Activated CD8-positive, alpha-beta memory T cell treated with anti-CD3 and anti-CD28 coated beads for 36 hours (primary cell): ENCODE data around the gene RAET1L. TPM values are rescaled to one million over a fixed set of nuclear protein-coding genes. Genes with fewer than 3 reads are reported as not detected.
"Not testable (repeated sequence)": the region's sequence is repeated elsewhere in the genome, so short reads cannot be mapped to it uniquely, and the experiment has no call there.

Source experiments
- CTCF ChIA-PET: fragments of 350-600 bp; sonication (Branson Sonifier 250); formaldehyde crosslinking; loops from one replicate; lab custom pipeline; 2021; ENCODE audit warnings: antibody characterized with exemption; lab: Charles Lee
- POLR2A ChIA-PET: fragments of 350-600 bp; sonication (Branson Sonifier 250); formaldehyde crosslinking; loops from one replicate; lab custom pipeline; 2021; ENCODE audit warnings: antibody characterized with exemption; lab: Charles Lee
- total RNA-seq, 2 experiments: library from RNA; stranded (reverse); gene quantifications; one replicate each; pipeline ENCODE4 v1.2.3, GENCODE V29; 2021

RAET1L gene
- total RNA-seq, 2 experiments from 2014 or later, result not detected

- POLR2A ChIA-PET, result no interaction called here
- CTCF ChIA-PET, result no interaction called here
Observed at GRCh38 chr6:149974825-149975224, 50.5 kb downstream of the RAET1L start.

GRCh38 chr6:149974394-149974793, 50.9 kb downstream of the RAET1L start:
- CTCF ChIA-PET, POLR2A ChIA-PET: not testable (repeated sequence)

GRCh38 chr6:149969635-149970034, 55.7 kb downstream of the RAET1L start:
- ChIA-PET POLR2A (no interaction called here), CTCF (interaction anchor here (0.7 to 1.6 kb wide), 2 partner anchors 29 to 47 kb away, joined by 3 read pairs; no protein-coding TSS in a partner anchor)

GRCh38 chr6:149968909-149969308, 56.4 kb downstream of the RAET1L start:
- CTCF ChIA-PET, result interaction anchor here (0.7 kb wide), 1 partner anchor 28 kb away, joined by 3 read pairs; no protein-coding TSS in a partner anchor
- POLR2A ChIA-PET, result not testable (repeated sequence)

Other genes starting within 250 kb of the RAET1L start
- 1 to 10 TPM; 4.1 to 4.8 TPM for gene LRP11, start 161.2 kb downstream of the RAET1L start, total RNA-seq
- not detected for gene RAET1E, start 127.4 kb downstream of the RAET1L start, total RNA-seq
- gene RAET1G, start 102.4 kb downstream of the RAET1L start, total RNA-seq, result not detected
- gene ULBP2, start 83.5 kb downstream of the RAET1L start, total RNA-seq, result under 1 TPM; 0.65 TPM
- gene ULBP1, start 61.6 kb downstream of the RAET1L start, total RNA-seq, result 1 to 10 TPM; 1.1 to 1.3 TPM
- gene ULBP3, start 43.6 kb upstream of the RAET1L start, total RNA-seq, result 1 to 10 TPM in 1 of 2 experiments, under 1 TPM in 1; 0.78 to 1.0 TPM
- gene PPP1R14C, start 117.5 kb upstream of the RAET1L start, total RNA-seq, result 1 to 10 TPM in 1 of 2 experiments, under 1 TPM in 1; 0.96 to 1.1 TPM